ENCODE measurements around the gene KLHL42.

Gene KLHL42

GRCh38 chr12:27794818-27795584 is 15.0 kb downstream of the KLHL42 start:
- no peak for TF ChIP-seq CTCF (IDR thresholded peaks at IDR 0.05; ENCODE audit: low read depth, low read length, missing control alignments)
- no peak for DNase-seq (ENCODE audit: low read depth)
- H3K4me3 ChIP-seq (ENCODE audit: low read depth, low read length) = no peak overlapping the region

- DNase-seq (ENCODE audit: low read depth) = no peak
- TF ChIP-seq CTCF (IDR thresholded peaks at IDR 0.05; ENCODE audit: low read depth, low read length, missing control alignments) = no peak
Measured at GRCh38 chr12:27796128-27796527, 16.1 kb downstream of the KLHL42 start.

GRCh38 chr12:27797301-27798025 is 17.4 kb downstream of the KLHL42 start:
- TF ChIP-seq CTCF (IDR thresholded peaks at IDR 0.05; ENCODE audit: low read depth, low read length, missing control alignments) = no peak
- DNase-seq (ENCODE audit: low read depth) = no peak
- no peak overlapping the region for H3K4me3 ChIP-seq (ENCODE audit: low read depth, low read length)

More at GRCh38 chr12:27796128-27796527, 16.1 kb downstream of the KLHL42 start:
- H3K4me3 ChIP-seq (ENCODE audit: low read depth, low read length) = no peak overlapping the region

- H3K4me3 ChIP-seq (ENCODE audit: low read depth, low read length) = no peak overlapping the region
- TF ChIP-seq CTCF (IDR thresholded peaks at IDR 0.05; ENCODE audit: low read depth, low read length, missing control alignments) = no peak
- DNase-seq (ENCODE audit: low read depth) = no peak
Measured at GRCh38 chr12:27800819-27801218, 20.8 kb downstream of the KLHL42 start.

GRCh38 chr12:27801630-27802029 is 21.6 kb downstream of the KLHL42 start:
- DNase-seq (ENCODE audit: low read depth) = no peak
- TF ChIP-seq CTCF (IDR thresholded peaks at IDR 0.05; ENCODE audit: low read depth, low read length, missing control alignments) = no peak
- no peak overlapping the region for H3K4me3 ChIP-seq (ENCODE audit: low read depth, low read length)

- no peak for DNase-seq (ENCODE audit: low read depth)
- TF ChIP-seq CTCF (IDR thresholded peaks at IDR 0.05; ENCODE audit: low read depth, low read length, missing control alignments) = no peak
- H3K4me3 ChIP-seq (ENCODE audit: low read depth, low read length) = no peak overlapping the region
Measured at GRCh38 chr12:27802511-27802910, 22.5 kb downstream of the KLHL42 start.
